Heart left ventricle (tissue), 13 donors: ENCODE results near the gene SLC25A4.

Source experiments
- CTCF ChIP-seq, 12 donors: fragments of 200-600 bp; sonication (generic) in 4 of 12; IDR thresholded peaks; one replicate each; pipeline versions ENCODE4 v1.5.0 to v1.8.0; 2018 to 2022; ENCODE audit warnings: antibody characterized with exemption in 12 of 12, mild to moderate bottlenecking in 5 of 12
- POLR2A ChIP-seq, 2 donors: fragments of 450-650 bp; IDR thresholded peaks; one replicate each; pipeline ENCODE4 v1.6.1; 2017; ENCODE audit warnings: antibody characterized with exemption in 2 of 2, mild to moderate bottlenecking in 2 of 2, moderate library complexity in 2 of 2
- donor health status: ischemic (EF 13 %, LVEDD 7.1; RV severe dilation, severe dysfunction).
- donor health status: DM: no; HTN: yes; CAD: no.
- donor health status: DM: no; HTN: no; CAD: no.
- donor health status: ischemic (EF 25% LVEDD 6.9; RV normal size, moderate dysfunction).
- donor health status: ischemic (EF 25% LVEDD 5.7; RV mildly dilated, moderate dysfunction).
- donor health status: ischemic (EF 35%, LVEDD 5.7; RV mildly dilated, moderate dysfunction).
- donor health status: nonischemic (EF 11% LVEDD 7.7; RV severe dilation, severe dysfunction).
- donor health status: DM: yes; HTN: yes; CAD: no.
- donor health status: PGD.
- donor health status: ischemic (EF 29% LVEDD 5.4; RV normal size, mild dysfunction).
- donor health status: nonischemic (EF 23%, LVEDD 6.1; RV moderate dilation, normal function).

DNA sequence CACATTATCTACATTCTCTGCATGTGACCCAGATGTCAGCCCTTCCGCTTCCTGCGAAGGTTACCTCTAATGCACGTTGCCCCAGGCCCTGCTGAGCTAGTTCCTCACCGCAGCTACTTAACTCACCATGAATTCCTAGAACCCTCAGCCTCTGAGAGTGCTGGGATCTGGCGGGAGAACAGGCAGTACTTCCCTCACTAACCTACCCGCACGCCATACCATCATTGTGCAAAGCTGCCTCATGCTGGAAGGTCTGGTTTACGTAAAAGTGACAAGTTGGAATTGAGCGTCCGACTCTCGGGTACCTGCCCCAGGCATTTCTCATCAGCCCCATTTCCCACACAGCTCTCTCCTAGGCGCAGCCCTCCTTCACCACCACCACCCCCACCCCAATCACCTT is 6.3 kb downstream of the SLC25A4 start:
- TF ChIP-seq CTCF (IDR thresholded peaks at IDR 0.05), result no peak
- TF ChIP-seq POLR2A (IDR thresholded peaks at IDR 0.05), result no peak
